Epithelial cell of proximal tubule (primary cell): ENCODE data around the gene KRTAP10-3. TPM values are rescaled to one million over a fixed set of nuclear protein-coding genes. Genes with fewer than 3 reads are reported as not detected.

Source experiments
- DNase-seq: peaks from one replicate; pipeline ENCODE4 v3.0.0-alpha.2; 2011; ENCODE audit warnings: low read depth
- H3K4me3 ChIP-seq: 2 replicates; pipeline ENCODE4 v1.5.1; 2011; ENCODE audit warnings: low read depth, mild to moderate bottlenecking, low read length
- CTCF ChIP-seq: conservative IDR thresholded peaks from 2 replicates; pipeline ENCODE4 v1.5.1; 2012; ENCODE audit warnings: low read depth, mild to moderate bottlenecking, low read length
- total RNA-seq: library from RNA; depleted of rRNA; stranded (reverse); fragments of >200 nt; gene quantifications from 2 replicates; pipeline ENCODE4 v1.2.3, GENCODE V29; 2015

KRTAP10-3 gene
- total RNA-seq, 1 donor from 2014 or later: not detected

DNA sequence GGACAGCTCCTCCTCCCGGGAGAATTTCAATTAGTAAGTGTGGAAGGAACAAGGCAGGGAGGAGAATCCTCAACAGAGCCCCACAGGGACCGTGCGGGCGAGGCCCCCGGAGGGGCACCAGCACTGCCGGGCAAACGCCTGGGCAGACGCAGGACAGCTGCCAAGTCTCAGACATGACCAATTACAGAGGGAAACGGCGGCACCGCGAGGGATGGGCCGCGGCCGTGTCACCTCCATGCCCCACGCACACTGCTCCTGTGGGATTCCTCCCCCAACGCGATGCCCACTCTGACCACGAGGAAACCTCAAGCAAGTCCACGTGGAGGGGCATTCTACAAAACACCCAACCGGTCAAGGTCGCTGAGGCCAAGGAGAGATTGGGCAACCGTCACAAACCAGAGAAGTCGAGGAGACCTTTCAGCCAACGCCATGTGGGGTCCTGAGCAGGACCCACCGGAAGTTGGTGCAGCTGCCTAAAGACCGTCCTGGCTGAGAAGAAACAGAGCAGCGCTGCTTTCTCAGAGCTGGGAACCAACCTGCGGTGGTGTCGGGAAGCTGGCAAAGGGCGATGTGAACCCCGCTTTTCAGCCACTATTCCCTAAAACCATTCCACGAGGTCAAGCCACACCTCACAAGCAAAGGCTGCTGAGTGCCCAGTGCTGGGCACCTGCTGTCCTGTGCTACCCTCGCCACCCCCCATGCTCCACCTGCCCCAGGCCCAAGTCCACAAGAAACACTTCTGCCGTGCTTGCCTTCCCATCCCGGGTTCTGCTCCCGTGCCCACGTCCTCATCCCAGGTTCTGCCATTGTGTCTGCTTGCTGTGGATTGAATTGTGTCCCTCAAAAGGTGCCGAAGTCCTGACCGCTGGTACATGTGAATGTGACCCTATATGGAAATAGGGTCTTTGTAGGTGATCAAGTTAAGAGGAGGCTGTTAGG is 13.5 kb upstream of the KRTAP10-3 start:
- H3K4me3 ChIP-seq: no peak overlapping the region
- DNase-seq: no peak
- no peak for TF ChIP-seq CTCF

DNA sequence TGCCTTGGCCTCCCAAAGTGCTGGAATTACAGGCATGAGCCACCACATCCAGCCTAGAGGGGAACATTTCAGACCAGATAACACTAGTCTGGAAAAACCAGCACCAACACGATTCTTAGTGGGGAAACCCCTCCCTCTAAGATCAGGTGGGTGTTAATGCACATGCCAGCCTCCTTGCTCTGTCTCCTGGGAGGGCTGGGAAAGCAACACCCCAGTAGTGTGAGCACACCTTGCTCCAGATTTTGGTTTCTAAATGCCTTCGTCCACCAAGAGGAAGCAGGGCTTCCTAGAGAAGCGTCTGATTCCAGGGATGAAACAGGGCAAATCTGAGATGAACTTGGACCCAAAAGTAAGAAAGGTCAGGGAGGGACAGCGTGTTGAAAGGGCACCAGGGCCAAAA is 12.7 kb upstream of the KRTAP10-3 start:
- TF ChIP-seq CTCF: no peak
- no peak for DNase-seq
- no peak overlapping the region for H3K4me3 ChIP-seq

GRCh38 chr21:44569861-44570517 is 11.4 kb upstream of the KRTAP10-3 start:
- TF ChIP-seq CTCF: no peak
- H3K4me3 ChIP-seq: no peak overlapping the region
- DNase-seq: no peak

DNA sequence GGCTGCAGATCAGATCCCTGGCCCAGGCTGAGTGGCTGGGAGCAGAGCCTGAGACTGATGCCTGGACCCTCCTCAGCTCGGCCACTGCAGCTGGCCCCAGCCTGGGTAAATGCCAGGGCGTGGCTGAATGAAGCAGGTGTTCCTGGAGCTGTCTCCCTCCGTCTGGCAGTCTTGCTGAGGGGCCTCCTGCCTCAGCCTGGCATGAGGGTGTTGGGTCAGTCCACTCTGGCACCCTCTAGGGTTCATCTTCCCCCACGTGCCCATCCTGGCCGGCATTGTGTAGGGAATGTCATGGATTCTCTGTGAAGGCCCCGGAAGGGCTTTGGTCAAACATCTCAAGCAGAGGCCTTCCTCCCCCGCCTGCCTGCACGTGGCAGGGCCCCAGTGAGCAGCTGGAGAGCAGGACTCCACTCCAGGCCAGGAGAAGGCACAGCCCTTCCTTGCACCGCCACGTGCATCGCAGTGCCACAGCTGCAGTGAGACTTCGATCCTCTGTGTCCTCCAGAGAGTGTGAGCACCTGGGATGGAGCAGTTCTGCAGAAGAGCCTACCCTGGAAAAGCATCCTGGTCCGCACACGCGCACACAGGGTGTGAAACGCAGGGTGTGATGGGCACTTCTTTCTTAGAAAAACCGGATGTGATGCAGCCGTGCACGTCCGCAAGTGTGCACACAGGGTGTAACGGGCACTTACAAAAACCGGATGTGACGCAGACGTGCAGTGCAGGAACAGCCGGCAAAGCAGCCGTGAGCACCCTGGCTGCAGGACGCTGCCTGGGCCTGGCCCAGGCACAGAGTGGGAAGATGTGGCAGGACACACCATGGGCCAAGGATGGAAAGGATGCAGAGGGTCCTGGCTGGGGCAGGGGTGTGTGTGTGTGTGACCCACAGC is 10.3 kb upstream of the KRTAP10-3 start:
- DNase-seq: no peak
- no peak for TF ChIP-seq CTCF
- H3K4me3 ChIP-seq: no peak overlapping the region

DNA sequence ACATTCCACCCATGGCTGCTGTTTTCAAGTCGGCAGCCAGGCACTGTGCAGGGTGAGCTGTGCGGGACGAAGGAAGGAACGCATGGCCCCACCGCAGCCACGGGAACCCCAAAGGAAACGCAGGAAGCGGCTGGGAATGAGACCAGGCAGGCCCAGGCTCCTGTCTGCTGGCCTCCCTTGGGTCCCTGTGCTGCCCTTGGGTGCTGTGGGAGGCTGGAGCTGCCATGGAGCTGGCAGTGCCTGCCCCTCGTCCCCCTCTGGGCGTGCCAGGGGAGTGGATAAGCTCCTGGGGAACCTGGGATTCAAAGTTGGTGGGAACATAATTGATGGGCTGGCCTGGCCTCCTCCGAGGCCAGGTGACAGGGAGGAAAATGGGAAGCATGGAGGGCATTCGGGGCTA is 9.7 kb upstream of the KRTAP10-3 start:
- no peak for TF ChIP-seq CTCF
- no peak for DNase-seq
- H3K4me3 ChIP-seq: no peak overlapping the region

GRCh38 chr21:44567481-44568171 is 9.0 kb upstream of the KRTAP10-3 start:
- DNase-seq: no peak
- H3K4me3 ChIP-seq: no peak overlapping the region
- no peak for TF ChIP-seq CTCF
